Adipose tissue (tissue), 3 donors: ENCODE measurements around the gene ORAI3. TPM values are rescaled to one million over a fixed set of nuclear protein-coding genes. Genes with fewer than 3 reads are reported as not detected.
"Not testable (repeated sequence)": the region's sequence is repeated elsewhere in the genome, so short reads cannot be mapped to it uniquely, and the experiment has no call there.

Source experiments
- H3K27ac ChIP-seq: one replicate; pipeline ENCODE4 v1.5.1; 2013; ENCODE audit warnings: low read depth, low read length
- WGBS, 3 donors: extraction: QIAGEN DNeasy Blood & Tissue Kit; methylation state at CpG; one replicate each; pipeline ENCODE4 v1.1.7; 2013; 5-methylcytosine and 5-hydroxymethylcytosine counted together
- polyA plus RNA-seq, 3 donors: library from polyadenylated mRNA; stranded (reverse); fragments of 200-250 nt; gene quantifications; one replicate each; pipeline ENCODE4 v1.2.3, GENCODE V29; 2013
- donor health status: healthy with polysubstance abuse.
- donor health status: Bipolar disorder and iron deficiency.
- donor health status: healthy.

Gene ORAI3
- polyA plus RNA-seq, 3 donors: 11.3 to 16.3 (median 14.6) TPM

DNA sequence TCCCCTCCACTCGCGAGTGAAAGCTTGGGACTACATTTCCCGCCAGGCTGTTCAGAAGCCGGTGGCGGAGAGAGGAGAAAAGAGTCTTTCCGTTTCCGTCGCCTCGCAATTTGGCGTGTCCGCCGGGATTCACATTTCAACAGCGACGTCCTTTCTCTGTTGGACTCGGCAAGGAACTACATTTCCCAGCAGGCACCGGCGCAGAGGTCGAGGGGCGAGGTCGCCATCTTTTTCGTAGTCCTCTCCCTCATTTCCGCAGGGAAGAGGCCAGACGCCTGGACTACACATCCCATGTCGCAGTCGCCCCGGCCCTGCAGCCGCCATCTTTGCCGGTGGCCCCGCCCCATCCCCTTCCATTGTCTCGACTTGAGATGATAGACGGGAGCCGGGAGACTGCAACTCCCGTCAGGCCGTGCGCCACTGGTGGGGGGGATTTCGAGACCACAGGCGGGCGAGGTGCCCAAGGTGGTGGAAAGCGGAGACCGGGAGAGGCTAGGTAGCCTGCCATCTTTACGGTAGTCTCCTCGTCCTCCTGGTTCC, 26.4 kb upstream of the ORAI3 start:
- H3K27ac ChIP-seq: peak overlapping the region; percentile 48
- WGBS, 3 donors: 0 to 1% (median 1%) methylated on average over 42 of the region's 42 CpGs

DNA sequence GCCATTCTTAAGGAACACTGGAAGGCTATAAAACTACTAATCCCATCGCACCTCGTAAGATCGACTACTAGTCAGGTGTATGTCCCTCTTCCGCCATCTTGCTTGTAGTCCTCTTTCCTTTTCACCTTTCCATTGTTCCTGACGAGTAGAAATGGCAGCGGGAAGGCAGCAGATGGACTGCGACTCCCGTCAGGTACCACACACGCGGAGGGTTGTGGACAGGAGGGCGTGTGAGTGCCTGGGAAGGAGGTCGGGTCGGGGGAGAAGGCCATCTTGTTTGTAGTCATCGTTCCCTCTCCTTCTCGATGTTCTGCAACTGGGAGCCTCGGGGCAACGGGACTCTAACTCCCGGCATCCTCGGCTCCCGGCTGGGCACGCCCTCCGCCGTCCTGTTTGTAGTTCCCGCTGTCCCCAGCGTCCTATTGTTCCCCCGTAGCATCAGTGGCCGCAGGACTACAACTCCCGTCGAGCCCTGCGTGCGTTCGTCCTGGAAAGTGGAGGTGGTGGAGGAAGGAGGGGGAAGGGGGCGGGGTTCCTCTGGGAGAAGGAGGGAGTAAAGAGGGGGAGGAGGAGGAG, 25.8 kb upstream of the ORAI3 start:
- H3K27ac ChIP-seq: peak overlapping the region; percentile 48
- 0 to 1% (median 0%) methylated on average over 27 to 32 of the region's 33 CpGs for WGBS, 3 donors

DNA sequence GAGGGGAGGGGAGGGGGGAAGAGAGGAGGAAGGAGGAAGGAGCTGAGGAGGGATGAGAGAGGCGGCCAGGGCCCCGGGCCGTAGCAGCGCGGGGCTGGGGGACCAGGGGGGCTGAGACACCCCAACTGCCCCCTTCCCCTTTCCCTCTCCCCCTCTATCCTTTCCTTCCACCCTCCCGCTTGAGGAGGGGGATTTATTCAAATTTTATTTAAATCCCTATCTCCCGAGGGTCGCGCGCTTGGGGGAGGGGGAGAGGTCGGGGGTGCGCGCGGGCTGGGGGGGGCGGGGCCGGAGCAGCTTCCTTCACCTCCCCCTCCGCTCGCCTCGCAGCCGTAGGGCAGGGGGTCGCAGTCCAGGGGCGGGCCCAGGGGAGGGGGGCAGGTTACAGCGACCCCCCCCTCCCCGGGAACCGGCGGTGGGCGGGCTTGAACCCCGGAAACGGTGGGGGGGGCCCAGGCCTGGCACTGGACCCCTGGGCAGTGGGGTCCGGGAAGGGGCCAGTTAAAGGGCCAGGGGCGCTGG, 25.3 kb upstream of the ORAI3 start, which contains the start of gene FBXL19:
TSS of gene FBXL19 (plus strand) at position 19 of the 522 bp plus-strand sequence. CDS start 2,183 bp downstream, outside the sequence.
- H3K27ac ChIP-seq: peak within 1 kb of the TSS; percentile 48
- 1 to 2% (median 1%) methylated on average over 7 to 30 of the region's 31 CpGs for WGBS, 3 donors

DNA sequence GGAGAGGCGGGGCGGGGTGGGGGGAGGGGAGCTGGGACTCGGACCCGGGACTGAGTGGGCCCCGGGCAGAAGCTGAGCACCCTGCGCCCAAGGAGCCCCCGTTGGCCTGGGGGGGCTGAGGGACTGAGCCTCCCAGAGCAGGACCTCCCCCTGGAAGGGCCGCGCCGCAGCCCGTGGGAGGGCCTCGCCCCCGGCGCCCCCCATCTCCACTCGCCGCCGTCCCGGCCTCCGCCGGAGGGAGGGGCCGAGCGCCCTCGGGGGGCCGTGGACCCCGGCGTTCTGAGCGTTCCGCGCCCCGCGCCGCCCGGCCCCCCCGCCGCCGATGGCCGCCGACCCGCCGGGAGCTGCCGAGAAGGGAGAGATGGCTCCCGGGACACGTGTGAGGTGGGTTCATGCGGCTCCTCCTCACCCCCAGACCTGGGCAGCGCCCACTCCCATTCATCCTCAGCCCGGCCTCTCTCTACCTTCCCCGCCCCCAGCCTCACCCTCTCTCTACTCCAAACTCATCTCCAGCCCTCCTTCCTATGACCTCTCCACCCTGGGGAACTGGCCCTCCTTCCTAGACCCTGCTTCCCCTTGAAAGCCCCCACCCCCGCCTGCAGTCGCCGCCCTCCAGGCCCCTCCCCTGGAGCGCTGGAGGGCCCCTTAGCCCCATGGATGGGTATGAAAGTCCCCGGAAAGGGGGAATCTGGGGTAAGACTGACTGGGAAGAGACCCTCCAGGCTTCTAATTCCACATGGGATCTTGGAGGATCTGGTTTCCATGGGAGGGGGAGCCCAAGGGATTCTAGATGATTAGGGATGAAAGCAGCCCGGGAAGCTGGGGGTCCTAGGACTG, 24.6 kb upstream of the ORAI3 start:
- 4 to 15% (median 7%) methylated on average over 14 to 47 of the region's 53 CpGs for WGBS, 3 donors
- peak overlapping the region; percentile 10 for H3K27ac ChIP-seq

DNA sequence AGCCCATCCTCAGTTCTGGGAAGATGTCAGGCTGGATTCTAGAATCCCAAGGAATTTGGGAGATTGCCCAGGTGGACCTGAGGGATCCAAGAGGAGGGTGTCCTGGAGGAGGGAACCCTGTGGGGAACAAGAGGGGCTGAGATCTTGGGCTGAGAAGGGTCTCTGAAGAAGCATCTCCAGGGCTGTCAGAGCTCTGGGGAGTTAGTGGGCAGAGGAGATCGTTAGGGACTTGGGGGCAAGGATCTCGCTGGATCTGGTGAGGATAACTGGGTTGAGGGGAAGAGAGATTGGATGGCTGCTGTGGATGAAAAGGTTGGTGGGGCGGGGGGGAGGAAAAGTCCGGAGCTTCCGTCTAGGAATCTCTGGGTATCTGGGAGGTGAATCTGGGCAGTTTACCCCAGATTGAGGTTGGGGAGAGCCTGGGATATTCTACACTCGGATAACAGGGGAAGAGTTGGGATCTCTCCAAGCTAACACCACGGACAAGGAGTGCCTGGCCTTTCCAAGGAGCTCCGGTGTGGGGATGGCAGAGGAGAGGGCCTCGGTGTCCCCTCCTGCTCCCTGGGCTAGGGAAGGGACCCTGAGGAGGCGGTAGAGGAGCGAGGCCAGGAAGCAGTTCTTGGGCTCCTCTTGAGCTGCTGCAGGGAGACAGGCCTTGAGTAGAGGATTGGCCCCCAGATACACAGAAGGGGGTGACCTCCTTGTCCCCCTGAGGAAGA, 23.8 kb upstream of the ORAI3 start:
- H3K27ac ChIP-seq: no peak overlapping the region
- 66 to 75% (median 74%) methylated on average over 11 of the region's 11 CpGs for WGBS, 3 donors

DNA sequence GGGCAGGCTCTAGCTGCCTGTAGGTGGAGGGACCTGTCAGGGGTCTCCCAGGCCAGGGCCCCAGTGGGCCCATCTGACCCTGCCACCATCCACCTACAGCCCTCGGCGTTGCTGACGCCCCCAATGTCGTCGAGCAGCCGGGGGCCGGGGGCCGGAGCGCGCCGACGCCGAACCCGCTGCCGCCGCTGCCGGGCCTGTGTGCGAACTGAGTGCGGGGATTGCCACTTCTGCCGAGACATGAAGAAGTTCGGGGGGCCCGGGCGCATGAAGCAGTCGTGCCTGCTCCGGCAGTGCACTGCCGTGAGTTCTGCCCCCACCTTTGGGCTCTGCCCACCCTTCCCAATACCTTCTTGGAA, 23.3 kb upstream of the ORAI3 start:
- H3K27ac ChIP-seq: no peak overlapping the region
- WGBS, 3 donors: 91 to 94% (median 93%) methylated on average over 20 to 26 of the region's 26 CpGs

DNA sequence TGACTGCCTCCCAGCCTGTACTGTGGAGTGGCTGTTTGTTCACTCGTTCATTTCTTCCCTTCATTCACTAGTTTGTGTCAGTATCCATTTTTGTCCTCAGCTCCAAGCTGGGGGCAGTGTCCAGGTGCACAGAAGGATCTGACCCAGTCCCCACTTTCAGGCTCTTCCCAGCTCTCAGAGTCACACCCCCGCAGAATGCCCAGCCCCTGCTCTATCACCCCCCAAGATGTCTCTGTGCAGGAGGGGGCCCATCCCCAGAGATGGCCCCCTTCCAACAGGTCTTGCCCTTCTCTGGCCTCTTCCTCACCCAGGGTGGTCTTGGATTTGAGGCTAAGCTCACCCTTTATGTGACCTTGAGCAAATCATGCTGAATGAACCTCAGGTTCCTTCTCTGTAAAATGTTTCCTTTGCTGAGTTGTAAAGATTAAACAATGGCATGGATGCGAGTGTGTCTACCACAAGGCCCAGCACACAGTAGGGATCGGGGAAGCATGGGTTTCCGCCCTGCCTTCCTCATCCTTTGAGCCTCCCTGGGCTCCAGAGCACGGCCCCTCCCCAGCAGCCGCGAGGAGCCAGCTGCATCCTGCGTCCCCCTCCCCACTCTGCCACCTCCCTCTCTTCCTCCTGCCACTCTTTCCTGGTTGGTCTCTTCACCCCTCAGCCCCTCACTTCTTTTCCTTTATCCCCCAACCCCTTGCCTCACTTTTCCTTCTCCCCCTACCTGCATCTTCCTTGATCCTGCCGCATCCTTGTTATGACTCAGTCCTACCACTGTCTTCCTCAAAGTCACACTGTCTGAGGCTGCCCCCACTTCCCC, 22.7 kb upstream of the ORAI3 start:
- WGBS, 3 donors: 57 to 72% (median 65%) methylated on average over 10 of the region's 10 CpGs
- no peak overlapping the region for H3K27ac ChIP-seq

DNA sequence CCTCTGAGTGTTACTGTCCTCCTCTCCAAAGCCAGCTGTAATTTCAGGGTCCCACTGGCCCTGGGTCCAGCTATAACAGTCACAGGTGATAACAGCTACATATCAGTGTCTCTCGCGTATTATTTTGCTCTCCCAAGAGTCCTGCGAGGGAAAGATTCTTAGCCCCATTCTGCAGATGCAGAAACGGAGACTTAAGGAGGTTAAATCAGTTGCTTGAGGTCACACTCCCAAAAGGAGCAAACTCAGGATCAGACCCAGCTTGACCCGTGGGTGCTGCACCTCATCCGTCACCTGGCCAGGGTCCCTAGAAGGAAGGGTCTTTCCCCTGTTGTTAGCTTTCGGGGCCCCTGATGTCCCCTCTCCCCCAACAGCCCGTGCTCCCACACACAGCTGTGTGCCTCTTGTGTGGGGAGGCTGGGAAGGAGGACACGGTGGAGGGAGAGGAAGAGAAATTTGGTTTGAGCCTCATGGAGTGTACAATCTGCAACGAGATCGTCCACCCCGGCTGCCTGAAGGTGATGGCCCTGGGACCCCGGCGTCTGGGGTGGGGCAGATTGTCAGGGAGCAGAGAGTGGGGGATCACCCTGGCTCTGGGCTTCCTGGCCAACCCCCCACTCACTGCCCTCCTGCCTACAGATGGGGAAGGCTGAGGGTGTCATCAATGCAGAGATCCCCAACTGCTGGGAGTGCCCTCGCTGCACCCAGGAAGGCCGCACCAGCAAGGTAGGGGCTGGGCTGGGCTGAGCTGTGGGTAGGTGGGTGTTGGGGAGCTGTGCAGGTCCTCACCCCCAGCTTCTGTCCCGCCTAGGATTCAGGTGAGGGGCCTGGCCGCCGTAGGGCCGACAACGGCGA, 21.7 kb upstream of the ORAI3 start:
- WGBS, 3 donors: 82 to 91% (median 90%) methylated on average over 22 of the region's 22 CpGs
- no peak overlapping the region for H3K27ac ChIP-seq

DNA sequence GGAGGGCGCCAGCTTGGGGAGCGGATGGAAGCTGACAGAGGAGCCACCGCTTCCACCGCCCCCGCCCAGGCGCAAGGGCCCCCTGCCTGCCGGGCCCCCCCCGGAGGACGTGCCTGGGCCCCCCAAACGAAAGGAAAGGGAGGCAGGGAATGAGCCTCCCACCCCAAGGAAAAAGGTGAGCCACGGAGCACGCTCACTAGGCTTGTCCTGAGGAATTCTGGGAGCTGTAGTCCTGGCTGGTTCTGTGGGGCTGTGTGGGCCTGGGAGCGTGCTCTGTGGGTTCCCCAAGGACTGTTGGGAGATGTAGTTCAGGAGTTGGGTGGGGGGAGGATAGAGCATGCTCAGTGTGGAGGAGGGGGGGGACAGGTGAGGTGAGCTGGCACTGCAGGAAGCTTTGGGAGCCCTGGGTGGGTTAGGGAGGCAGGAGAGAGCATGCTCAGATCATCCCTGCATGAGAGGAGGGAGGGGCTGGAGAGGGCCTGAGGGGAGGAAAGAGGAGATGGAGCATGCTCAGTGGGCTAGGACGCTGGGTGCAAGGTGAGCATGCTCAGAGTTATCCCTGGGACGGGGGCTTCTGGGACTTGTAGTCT, 21.0 kb upstream of the ORAI3 start:
- WGBS, 3 donors: 56 to 73% (median 71%) methylated on average over 15 of the region's 15 CpGs
- H3K27ac ChIP-seq: no peak overlapping the region

DNA sequence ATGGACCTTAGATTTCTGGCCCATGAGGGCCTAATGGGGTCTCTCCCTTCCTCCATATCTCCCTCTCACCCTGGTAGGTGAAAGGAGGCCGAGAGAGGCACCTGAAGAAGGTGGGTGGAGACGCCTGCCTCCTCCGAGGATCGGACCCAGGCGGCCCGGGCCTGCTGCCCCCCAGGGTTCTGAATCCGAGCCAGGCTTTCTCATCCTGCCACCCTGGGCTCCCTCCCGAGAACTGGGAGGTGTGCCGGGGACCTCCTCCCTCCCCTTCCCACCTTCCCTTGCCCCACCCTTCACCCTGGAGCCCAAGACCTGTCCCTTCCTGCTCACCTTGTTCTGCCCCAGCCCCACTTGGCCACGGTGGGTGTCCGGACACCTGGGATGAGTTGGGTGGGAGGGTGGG, 20.5 kb upstream of the ORAI3 start:
- WGBS, 3 donors: 84 to 86% (median 86%) methylated on average over 8 to 11 of the region's 11 CpGs
- H3K27ac ChIP-seq: no peak overlapping the region

DNA sequence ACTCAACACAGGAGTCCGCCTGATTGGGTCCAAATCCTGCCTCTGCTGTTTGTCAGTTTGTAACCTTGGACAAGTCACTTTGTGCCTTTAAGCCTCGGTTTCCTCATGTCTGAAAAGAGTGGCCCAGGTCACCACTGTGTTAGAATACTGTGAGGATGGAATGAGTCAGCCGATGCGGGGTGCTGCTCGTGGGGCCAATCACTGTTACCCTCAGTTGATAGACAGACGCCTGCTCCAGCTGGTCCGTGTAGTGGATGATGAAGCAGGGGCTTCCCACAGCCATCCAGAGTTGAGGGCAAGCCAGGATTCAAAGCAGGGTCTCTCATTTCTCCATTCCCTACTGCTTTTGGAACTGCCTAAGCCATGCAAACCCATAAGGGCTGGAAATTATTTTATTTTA, 19.7 kb upstream of the ORAI3 start:
- WGBS, 3 donors: 76 to 88% (median 84%) methylated on average over 7 of the region's 7 CpGs

DNA sequence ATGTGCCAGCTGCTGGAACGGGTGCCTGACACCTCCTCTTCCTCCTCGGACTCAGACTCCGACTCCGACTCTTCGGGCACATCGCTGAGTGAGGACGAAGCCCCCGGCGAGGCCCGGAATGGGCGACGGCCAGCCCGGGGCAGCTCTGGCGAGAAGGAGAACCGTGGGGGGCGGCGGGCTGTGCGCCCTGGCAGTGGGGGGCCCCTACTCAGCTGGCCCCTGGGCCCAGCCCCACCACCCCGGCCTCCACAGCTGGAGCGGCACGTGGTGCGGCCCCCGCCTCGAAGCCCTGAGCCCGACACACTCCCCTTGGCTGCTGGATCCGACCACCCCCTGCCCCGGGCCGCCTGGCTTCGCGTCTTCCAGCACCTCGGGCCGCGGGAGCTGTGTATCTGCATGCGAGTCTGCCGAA, 18.7 kb upstream of the ORAI3 start:
- H3K27ac ChIP-seq: no peak overlapping the region
- 92 to 95% (median 94%) methylated on average over 32 to 35 of the region's 35 CpGs for WGBS, 3 donors

More for the DNA sequence above, 19.7 kb upstream of the ORAI3 start:
- no peak overlapping the region for H3K27ac ChIP-seq

DNA sequence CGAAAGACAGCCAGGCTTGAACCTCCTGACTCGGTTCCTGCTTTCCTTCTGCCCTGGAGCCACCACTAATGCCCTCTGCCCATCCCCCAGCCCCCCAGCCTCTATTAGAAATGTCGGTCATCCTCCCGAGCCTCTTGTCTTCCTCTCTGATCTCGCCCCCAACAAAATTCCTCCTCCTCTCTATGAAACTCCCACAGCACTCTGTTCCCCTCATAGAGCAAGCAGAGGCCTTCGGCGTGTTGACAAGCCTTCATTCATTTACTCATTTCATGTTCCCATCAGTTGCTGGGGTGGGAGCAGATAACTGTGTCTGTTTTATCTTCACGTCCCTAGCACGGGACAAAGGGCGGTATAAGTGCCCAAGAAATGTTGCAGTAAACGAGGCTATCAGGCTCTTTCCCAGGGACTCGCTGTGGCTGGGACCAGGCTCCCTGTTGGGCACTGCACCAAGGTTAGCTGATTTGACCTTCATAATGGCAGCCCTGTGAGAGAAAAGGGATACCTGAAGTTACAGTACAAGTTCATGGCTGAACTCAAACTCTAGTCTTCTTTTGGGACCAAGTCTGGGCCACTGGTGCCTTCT, 17.7 kb upstream of the ORAI3 start:
- WGBS, 3 donors: 57 to 78% (median 73%) methylated on average over 12 of the region's 12 CpGs
- no peak overlapping the region for H3K27ac ChIP-seq

DNA sequence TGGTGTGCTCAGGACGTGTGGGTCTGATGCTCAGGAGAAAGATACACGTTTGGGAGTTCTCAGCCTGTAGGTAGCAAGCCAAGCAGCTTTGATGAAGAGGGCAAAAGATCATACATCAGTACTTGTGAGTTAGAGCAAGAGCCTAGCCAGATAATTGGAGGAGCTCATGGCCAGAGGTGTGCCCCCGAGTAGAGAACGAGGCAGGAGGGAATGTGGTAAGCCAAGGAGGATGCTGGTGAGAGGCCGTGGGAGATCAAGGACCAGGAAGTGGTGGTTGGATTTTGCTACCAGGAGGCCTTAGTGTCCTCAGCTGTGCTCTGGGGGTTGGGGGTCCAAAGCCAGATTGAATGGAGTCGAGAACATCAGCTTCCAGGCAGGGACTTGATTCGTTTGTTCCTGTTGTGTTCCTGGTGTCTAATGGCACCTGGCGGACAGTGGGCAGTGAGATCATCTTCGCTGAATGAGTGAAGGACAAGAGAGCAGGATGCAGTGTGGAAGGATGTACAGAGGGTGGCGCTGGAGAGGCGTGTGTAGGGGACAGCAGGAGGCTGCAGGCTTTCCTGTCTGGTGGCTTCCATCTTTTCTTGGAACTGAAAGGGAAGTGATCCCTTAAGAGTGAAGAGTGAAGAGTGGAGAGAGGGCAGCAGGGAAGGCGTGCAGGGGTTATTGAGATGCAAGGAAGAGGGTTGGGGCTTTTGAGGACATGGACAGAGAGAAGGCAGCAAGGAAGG, 13.9 kb upstream of the ORAI3 start:
- WGBS, 3 donors: 56 to 61% (median 60%) methylated on average over 12 of the region's 12 CpGs
- H3K27ac ChIP-seq: no peak overlapping the region

DNA sequence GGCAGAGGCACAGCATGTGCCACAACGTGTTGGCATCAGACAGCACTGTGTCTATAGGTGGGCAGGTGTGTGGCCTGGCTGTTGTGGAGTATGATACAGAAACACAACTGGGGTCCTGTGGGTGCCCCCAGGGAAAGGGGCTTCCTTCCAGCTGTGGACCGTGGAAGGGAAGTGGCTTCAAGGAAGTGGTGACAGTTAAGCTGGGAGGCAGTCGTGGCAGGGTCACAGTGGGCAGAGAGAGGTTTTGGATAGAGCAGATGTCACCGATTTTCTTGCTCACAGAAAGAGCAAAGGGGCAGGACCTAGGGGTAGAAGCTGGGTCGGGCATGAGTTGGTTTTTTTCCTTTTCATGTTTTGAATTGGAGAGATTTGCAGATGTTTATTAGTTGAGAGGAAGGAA, 11.2 kb upstream of the ORAI3 start:
- WGBS, 3 donors: 27 to 52% (median 28%) methylated on average over 5 of the region's 5 CpGs
- no peak overlapping the region for H3K27ac ChIP-seq

DNA sequence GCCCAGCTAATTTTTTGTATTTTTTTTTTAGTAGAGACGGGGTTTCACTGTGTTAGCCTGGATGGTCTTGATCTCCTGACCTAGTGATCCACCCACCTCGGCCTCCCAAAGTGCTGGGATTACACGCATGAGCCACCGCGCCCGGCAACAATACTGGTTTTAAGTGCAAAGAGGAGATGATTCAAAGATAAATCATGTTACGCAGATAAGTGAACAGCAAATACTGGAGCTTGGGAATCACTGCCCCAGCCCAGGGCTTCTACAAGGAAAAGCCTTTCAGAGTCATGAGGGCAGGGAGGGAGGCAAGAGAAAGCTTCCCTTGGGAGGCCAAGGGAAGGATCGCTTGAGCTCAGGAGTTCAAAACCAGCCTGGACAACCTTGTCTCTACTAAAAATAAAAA, 9.3 kb upstream of the ORAI3 start:
- WGBS, 3 donors: 94 to 96% (median 95%) methylated on average over 8 of the region's 8 CpGs
- not testable (repeated sequence) for H3K27ac ChIP-seq
